Measurements from ENCODE around the gene TP53TG5.

DNA sequence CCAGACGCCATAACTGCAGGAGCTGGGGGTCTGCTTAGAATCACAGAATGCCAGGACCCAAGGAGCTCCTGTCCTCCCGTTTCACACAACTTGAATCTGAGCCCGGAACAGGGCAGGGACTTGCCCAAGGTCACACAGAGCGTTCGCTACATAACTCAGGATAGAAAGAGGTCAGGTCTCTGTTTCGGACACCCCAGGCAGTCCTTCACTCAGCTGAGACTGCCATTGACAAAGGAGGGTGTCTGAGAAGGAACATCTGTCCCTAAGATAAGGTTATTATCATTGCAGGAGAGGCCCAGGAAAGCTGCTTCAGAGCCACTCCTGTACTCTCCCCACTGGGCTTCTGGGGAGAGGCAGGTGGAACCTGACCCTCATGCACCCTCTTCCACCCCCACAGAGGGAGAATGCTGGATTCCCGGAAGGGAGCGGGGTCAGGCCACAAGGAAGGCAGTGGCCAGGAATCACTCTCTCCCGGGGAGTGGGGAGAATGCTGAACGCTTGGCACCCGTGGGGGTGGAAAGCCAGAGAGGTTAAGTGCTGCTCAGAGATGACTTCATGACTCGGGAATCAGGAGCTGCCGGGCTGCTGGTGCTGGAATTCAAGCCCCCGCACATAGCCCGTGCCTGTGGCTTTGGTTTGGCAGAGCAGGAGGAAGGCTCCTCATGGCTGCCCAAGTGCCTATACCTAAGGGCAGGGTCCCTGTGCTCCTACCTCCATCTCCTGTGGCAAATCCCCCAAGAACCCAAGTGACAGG is 40.6 kb downstream of the TP53TG5 start:
- TF ChIP-seq, protein P1, sequence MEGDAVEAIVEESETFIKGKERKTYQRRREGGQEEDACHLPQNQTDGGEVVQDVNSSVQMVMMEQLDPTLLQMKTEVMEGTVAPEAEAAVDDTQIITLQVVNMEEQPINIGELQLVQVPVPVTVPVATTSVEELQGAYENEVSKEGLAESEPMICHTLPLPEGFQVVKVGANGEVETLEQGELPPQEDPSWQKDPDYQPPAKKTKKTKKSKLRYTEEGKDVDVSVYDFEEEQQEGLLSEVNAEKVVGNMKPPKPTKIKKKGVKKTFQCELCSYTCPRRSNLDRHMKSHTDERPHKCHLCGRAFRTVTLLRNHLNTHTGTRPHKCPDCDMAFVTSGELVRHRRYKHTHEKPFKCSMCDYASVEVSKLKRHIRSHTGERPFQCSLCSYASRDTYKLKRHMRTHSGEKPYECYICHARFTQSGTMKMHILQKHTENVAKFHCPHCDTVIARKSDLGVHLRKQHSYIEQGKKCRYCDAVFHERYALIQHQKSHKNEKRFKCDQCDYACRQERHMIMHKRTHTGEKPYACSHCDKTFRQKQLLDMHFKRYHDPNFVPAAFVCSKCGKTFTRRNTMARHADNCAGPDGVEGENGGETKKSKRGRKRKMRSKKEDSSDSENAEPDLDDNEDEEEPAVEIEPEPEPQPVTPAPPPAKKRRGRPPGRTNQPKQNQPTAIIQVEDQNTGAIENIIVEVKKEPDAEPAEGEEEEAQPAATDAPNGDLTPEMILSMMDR (IDR thresholded peaks at IDR 0.05): no peak
- TF ChIP-seq POLR2AphosphoS5 (IDR thresholded peaks at IDR 0.05; ENCODE audit: low read depth, low read length): no peak
- TF ChIP-seq SIN3A (IDR thresholded peaks at IDR 0.05; ENCODE audit: borderline replicate concordance, insufficient read depth, low read depth, low read length): no peak
- TF ChIP-seq TCF7L2 (IDR thresholded peaks at IDR 0.05; ENCODE audit: low read depth, low read length): no peak

Data from Panc1 (cell line).